ENCODE measurements around the gene SELENOF. TPM values are rescaled to one million over a fixed set of nuclear protein-coding genes. Genes with fewer than 3 reads are reported as not detected.

SELENOF gene
- total RNA-seq, 1 donor = 182 TPM

DNA sequence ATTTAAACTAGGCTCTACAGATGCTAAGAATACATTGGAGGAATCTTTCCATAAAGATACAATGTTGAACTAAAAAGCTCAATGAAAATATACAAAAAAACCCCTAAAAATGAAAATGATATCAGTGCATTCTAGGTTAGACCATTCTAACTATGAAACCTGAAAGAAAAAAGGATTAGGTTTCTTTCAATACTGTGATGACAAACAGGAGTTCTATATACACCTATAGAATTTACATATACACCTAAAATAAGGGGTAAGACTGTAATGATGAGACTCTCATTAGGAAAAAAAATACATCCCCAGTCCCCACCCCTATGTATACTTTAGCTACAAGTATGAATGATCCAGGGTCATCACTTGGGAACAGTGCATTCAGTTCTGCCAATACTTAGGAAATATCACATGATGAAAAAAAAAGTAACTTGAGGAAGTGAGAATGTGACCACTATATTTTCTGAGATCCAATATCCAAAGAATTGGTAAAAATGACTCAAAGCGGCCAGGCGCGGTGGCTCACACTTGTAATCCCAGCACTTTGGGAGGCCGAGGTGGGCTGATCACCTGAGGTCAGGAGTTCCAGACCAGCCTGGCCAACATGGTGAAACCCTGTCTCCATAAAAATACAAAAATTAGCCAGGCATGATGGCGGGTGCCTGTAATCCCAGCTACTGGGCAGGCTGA lies 26.3 kb downstream of the SELENOF start:
- Histone ChIP-seq H3K27ac (ENCODE audit: low read depth, low read length) (no peak overlapping the region), H3K27me3 (ENCODE audit: insufficient read depth, low read length) (no peaks in the 10 kb centered on the region), H3K4me2 (ENCODE audit: insufficient read depth, low read length) (no peak overlapping the region), H3K9me3 (ENCODE audit: low read depth, low read length) (no peaks in the 10 kb centered on the region), H4K20me1 (ENCODE audit: insufficient read depth, low read length) (no peaks in the 10 kb centered on the region), H3K4me1 (ENCODE audit: insufficient read depth, low read length) (no peaks in the 10 kb centered on the region), H2AFZ (ENCODE audit: low read length) (no peak overlapping the region), H3K79me2 (ENCODE audit: insufficient read depth, low read length) (peaks cover 70% of the 10 kb centered on the region), H3K36me3 (ENCODE audit: insufficient read depth, low read length) (no peaks in the 10 kb centered on the region), H3K4me3 (ENCODE audit: insufficient read depth, low read length) (no peak overlapping the region)
- TF ChIP-seq, protein P1, sequence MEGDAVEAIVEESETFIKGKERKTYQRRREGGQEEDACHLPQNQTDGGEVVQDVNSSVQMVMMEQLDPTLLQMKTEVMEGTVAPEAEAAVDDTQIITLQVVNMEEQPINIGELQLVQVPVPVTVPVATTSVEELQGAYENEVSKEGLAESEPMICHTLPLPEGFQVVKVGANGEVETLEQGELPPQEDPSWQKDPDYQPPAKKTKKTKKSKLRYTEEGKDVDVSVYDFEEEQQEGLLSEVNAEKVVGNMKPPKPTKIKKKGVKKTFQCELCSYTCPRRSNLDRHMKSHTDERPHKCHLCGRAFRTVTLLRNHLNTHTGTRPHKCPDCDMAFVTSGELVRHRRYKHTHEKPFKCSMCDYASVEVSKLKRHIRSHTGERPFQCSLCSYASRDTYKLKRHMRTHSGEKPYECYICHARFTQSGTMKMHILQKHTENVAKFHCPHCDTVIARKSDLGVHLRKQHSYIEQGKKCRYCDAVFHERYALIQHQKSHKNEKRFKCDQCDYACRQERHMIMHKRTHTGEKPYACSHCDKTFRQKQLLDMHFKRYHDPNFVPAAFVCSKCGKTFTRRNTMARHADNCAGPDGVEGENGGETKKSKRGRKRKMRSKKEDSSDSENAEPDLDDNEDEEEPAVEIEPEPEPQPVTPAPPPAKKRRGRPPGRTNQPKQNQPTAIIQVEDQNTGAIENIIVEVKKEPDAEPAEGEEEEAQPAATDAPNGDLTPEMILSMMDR (IDR thresholded peaks at IDR 0.05; ENCODE audit: extremely low read depth, low read depth, low read length) = no peak
- DNase-seq (ENCODE audit: insufficient read length, low spot score, missing footprints) = no peak

DNA sequence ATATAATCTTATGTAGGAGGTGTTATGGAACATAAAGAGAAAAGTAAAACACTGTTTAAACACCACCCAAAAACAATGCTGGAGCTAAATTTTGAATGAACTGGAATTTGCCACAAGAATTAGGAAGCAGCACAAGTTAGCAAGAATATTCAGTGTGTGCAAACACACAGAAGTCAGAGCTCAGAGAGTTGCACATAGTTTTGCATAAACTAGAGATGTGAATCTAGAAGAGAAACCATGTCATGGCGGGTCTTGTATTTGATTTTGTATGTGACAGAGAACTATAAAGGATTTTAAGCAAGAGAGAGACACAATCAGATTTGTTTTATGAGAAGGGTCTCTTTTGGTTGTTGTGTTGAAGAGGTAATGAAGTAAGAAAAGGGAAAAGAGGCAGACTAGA lies 38.2 kb downstream of the SELENOF start:
- Histone ChIP-seq H3K27ac (ENCODE audit: low read depth, low read length) (no peak overlapping the region), H3K9me3 (ENCODE audit: low read depth, low read length) (no peaks in the 10 kb centered on the region), H3K4me2 (ENCODE audit: insufficient read depth, low read length) (no peak overlapping the region), H3K27me3 (ENCODE audit: insufficient read depth, low read length) (no peaks in the 10 kb centered on the region), H3K4me3 (ENCODE audit: insufficient read depth, low read length) (no peak overlapping the region), H3K79me2 (ENCODE audit: insufficient read depth, low read length) (peaks cover 10% of the 10 kb centered on the region), H4K20me1 (ENCODE audit: insufficient read depth, low read length) (no peaks in the 10 kb centered on the region), H3K36me3 (ENCODE audit: insufficient read depth, low read length) (peaks cover 8% of the 10 kb centered on the region), H2AFZ (ENCODE audit: low read length) (no peak overlapping the region), H3K4me1 (ENCODE audit: insufficient read depth, low read length) (no peaks in the 10 kb centered on the region)
- no peak for DNase-seq (ENCODE audit: insufficient read length, low spot score, missing footprints)
- TF ChIP-seq, protein P1 (IDR thresholded peaks at IDR 0.05; ENCODE audit: extremely low read depth, low read depth, low read length) = no peak

DNA sequence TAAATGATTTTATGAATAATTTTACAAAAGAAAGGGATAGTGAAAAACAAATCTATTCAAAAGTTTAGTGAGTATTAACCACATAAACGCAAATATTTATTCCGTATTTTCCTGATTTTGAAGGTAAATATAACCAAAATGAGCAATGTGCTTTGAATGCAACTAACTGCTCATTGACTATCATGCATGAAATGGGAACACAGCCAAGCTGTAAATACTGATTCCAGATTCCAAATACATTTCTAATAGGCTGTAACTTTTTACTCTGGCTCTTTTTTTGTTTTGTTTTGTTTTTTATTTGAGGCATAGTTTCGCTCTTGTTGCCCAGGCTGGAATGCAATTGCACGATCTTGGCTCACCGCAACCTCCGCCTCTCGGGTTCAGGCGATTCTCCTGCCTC lies 41.8 kb downstream of the SELENOF start:
- Histone ChIP-seq H3K27me3 (ENCODE audit: insufficient read depth, low read length) (no peaks in the 10 kb centered on the region), H3K79me2 (ENCODE audit: insufficient read depth, low read length) (peaks cover 7% of the 10 kb centered on the region), H3K36me3 (ENCODE audit: insufficient read depth, low read length) (no peaks in the 10 kb centered on the region), H3K9me3 (ENCODE audit: low read depth, low read length) (no peaks in the 10 kb centered on the region), H3K4me1 (ENCODE audit: insufficient read depth, low read length) (no peaks in the 10 kb centered on the region), H3K27ac (ENCODE audit: low read depth, low read length) (no peak overlapping the region), H3K4me2 (ENCODE audit: insufficient read depth, low read length) (no peak overlapping the region), H2AFZ (ENCODE audit: low read length) (no peak overlapping the region), H4K20me1 (ENCODE audit: insufficient read depth, low read length) (no peaks in the 10 kb centered on the region), H3K4me3 (ENCODE audit: insufficient read depth, low read length) (no peak overlapping the region)
- no peak for DNase-seq (ENCODE audit: insufficient read length, low spot score, missing footprints)
- TF ChIP-seq, protein P1 (IDR thresholded peaks at IDR 0.05; ENCODE audit: extremely low read depth, low read depth, low read length) = no peak

DNA sequence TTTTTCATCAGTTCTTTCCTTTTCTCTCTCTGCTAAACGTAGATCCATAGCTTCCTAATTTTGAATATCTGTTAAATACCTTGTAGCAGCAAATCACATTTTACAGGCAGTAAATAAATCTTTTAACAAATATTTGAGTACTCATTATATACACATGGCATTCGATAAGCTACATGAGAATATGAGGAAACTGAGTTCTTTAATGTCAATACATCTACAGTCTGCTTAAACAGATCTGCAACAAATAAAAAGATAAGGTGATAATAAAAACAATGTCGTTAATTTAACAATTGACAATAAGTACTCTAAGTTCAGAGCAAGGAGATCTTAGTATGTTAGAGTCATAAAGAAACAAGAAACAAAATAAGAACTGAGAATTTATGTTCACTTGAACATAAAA lies 42.9 kb downstream of the SELENOF start:
- Histone ChIP-seq H3K27ac (ENCODE audit: low read depth, low read length) (no peak overlapping the region), H3K4me1 (ENCODE audit: insufficient read depth, low read length) (no peaks in the 10 kb centered on the region), H3K79me2 (ENCODE audit: insufficient read depth, low read length) (peaks cover 10% of the 10 kb centered on the region), H3K27me3 (ENCODE audit: insufficient read depth, low read length) (no peaks in the 10 kb centered on the region), H3K4me3 (ENCODE audit: insufficient read depth, low read length) (no peak overlapping the region), H4K20me1 (ENCODE audit: insufficient read depth, low read length) (no peaks in the 10 kb centered on the region), H3K36me3 (ENCODE audit: insufficient read depth, low read length) (no peaks in the 10 kb centered on the region), H2AFZ (ENCODE audit: low read length) (no peak overlapping the region), H3K9me3 (ENCODE audit: low read depth, low read length) (no peaks in the 10 kb centered on the region), H3K4me2 (ENCODE audit: insufficient read depth, low read length) (no peak overlapping the region)
- DNase-seq (ENCODE audit: insufficient read length, low spot score, missing footprints) = no peak
- TF ChIP-seq, protein P1 (IDR thresholded peaks at IDR 0.05; ENCODE audit: extremely low read depth, low read depth, low read length) = no peak

All from osteoblast (primary cell).